ENCODE data around the gene ITGB2.
A peak's percentile ranks its signal among the peaks of the same experiment; 100 is the strongest.

ITGB2 gene

GRCh38 chr21:44920694-44921604 is at the start of gene ITGB2:
ITGB2 (minus strand) TSS chr21:44920899; CDS start chr21:44910782, 10,117 bp downstream.
- no peak for DNase-seq (ENCODE audit: low spot score)

GRCh38 chr21:44969931-44970755 is 49.4 kb upstream of the ITGB2 start:
- no peak for DNase-seq (ENCODE audit: low spot score)

- no peak for DNase-seq (ENCODE audit: low spot score)
Observed at GRCh38 chr21:44969066-44969670, 48.5 kb upstream of the ITGB2 start.

GRCh38 chr21:44967082-44968047 is 46.7 kb upstream of the ITGB2 start:
- no peak for DNase-seq (ENCODE audit: low spot score)

- DNase-seq (ENCODE audit: low spot score) = no peak
Observed at GRCh38 chr21:44966135-44967081, 45.7 kb upstream of the ITGB2 start.

- no peak for DNase-seq (ENCODE audit: low spot score)
Observed at GRCh38 chr21:44965251-44966022, 44.7 kb upstream of the ITGB2 start.

GRCh38 chr21:44964381-44964780 is 43.7 kb upstream of the ITGB2 start:
- DNase-seq (ENCODE audit: low spot score) = no peak

GRCh38 chr21:44962403-44962966 is 41.8 kb upstream of the ITGB2 start:
- DNase-seq (ENCODE audit: low spot score) = peak; percentile 89

- DNase-seq (ENCODE audit: low spot score) = no peak
Observed at GRCh38 chr21:44960141-44961092, 39.7 kb upstream of the ITGB2 start.

- no peak for DNase-seq (ENCODE audit: low spot score)
Observed at GRCh38 chr21:44959376-44960091, 38.8 kb upstream of the ITGB2 start.

- peak; percentile 91 for DNase-seq (ENCODE audit: low spot score)
Observed at GRCh38 chr21:44958471-44959191, 37.9 kb upstream of the ITGB2 start.

- DNase-seq (ENCODE audit: low spot score) = no peak
Observed at GRCh38 chr21:44957901-44958451, 37.3 kb upstream of the ITGB2 start.

GRCh38 chr21:44957047-44957831 is 36.5 kb upstream of the ITGB2 start:
- DNase-seq (ENCODE audit: low spot score) = no peak

GRCh38 chr21:44956356-44957046 is 35.8 kb upstream of the ITGB2 start:
- DNase-seq (ENCODE audit: low spot score) = no peak

GRCh38 chr21:44955798-44956175 is 35.1 kb upstream of the ITGB2 start:
- DNase-seq (ENCODE audit: low spot score) = no peak
